Pancreas (tissue), 10 donors: ENCODE results near the gene PIAS4. TPM values are rescaled to one million over a fixed set of nuclear protein-coding genes. Genes with fewer than 3 reads are reported as not detected.

Experiments used
- ATAC-seq, 4 donors: fragments of 200-7000 bp; cut with Tn5 transposase; one replicate each; pipeline versions ENCODE4 v1.8.0 to v1.9.1; 2020; ENCODE audit warnings: mild to moderate bottlenecking in 4 of 4, moderate library complexity in 4 of 4
- DNase-seq, 6 donors: peaks; one replicate each; pipeline ENCODE4 v3.0.0-alpha.2; 2020
- FAIRE-seq: peaks from 2 replicates; lab custom pipeline; 2012; peaks lifted over from hg19 to GRCh38; lab: Jason Lieb, UNC
- H3K27ac ChIP-seq, 4 donors: fragments of 200-600 bp; sonication (generic); 1 replicate in 3 of 4; 2 replicates in 1 of 4; pipeline versions ENCODE4 v1.5.0 to v1.8.0; 2020
- H3K27me3 ChIP-seq, 4 donors: fragments of 200-600 bp; one replicate each; pipeline ENCODE4 v1.8.0; 2021
- H3K36me3 ChIP-seq, 3 donors: fragments of 200-600 bp; sonication (generic) in 1 of 3; one replicate each; pipeline versions ENCODE4 v1.5.0 to v1.8.0; 2020 to 2021
- H3K4me1 ChIP-seq, 3 donors: fragments of 200-600 bp; one replicate each; pipeline ENCODE4 v1.8.0; 2021
- H3K4me3 ChIP-seq, 4 donors: fragments of 200-600 bp; sonication (generic) in 2 of 4; one replicate each; pipeline versions ENCODE4 v1.5.0 to v1.8.0; 2020 to 2021
- H3K9me3 ChIP-seq, 4 donors: fragments of 200-600 bp; one replicate each; pipeline ENCODE4 v1.8.0; 2021
- WGBS, 2 donors: extraction: QIAGEN DNeasy Blood & Tissue Kit; methylation state at CpG; one replicate each; pipeline ENCODE4 v1.1.7; 2013; 5-methylcytosine and 5-hydroxymethylcytosine counted together
- intact Hi-C, 3 donors: fragments of 100-400 bp; cut with DNase I; formaldehyde crosslinking; loops; one replicate each; pipeline versions ENCODE4 v1.11.1 to v1.14.2; 2022
- polyA plus RNA-seq, 2 donors: library from polyadenylated mRNA; stranded (reverse); fragments of 200-250 nt; gene quantifications; one replicate each; pipeline ENCODE4 v1.2.3, GENCODE V29; 2013
- total RNA-seq, 6 donors: library from RNA; stranded (reverse); fragmentation: NEBNext Ultra II Directional in 4 of 6; extraction: Animal tissue kit (Norgen Biotek cat#: 25700) in 4 of 6; gene quantifications; one replicate each; pipeline versions ENCODE4 v1.2.1 to v1.2.4, GENCODE V29; 2021 to 2023
- TF ChIP-seq, protein P1 (sequence below), 4 donors: fragments of 200-600 bp; sonication (generic) in 3 of 4; IDR thresholded peaks; one replicate each; pipeline versions ENCODE4 v1.5.0 to v1.8.0; 2021; ENCODE audit warnings: antibody characterized with exemption in 4 of 4
- donor health status: healthy with polysubstance abuse.
- donor health status: DM: no; HTN: no; CAD: no; lungs with moderate emphysema.
- donor health status: DM: no; HTN: no; CAD: no.
- donor health status: control.
- donor health status: control.
- donor health status: Bipolar disorder and iron deficiency.
- donor health status: DM: yes; HTN: yes; CAD: no.
- donor health status: DM: no; HTN: no; CAD: no.
- donor health status: DM: no; HTN: no; CAD: no.
- donor health status: DM: yes; HTN: yes; CAD: no.

The PIAS4 gene
- total and polyA plus RNA-seq, 8 donors: 12.8 to 25.3 (median 15.4) TPM

DNA sequence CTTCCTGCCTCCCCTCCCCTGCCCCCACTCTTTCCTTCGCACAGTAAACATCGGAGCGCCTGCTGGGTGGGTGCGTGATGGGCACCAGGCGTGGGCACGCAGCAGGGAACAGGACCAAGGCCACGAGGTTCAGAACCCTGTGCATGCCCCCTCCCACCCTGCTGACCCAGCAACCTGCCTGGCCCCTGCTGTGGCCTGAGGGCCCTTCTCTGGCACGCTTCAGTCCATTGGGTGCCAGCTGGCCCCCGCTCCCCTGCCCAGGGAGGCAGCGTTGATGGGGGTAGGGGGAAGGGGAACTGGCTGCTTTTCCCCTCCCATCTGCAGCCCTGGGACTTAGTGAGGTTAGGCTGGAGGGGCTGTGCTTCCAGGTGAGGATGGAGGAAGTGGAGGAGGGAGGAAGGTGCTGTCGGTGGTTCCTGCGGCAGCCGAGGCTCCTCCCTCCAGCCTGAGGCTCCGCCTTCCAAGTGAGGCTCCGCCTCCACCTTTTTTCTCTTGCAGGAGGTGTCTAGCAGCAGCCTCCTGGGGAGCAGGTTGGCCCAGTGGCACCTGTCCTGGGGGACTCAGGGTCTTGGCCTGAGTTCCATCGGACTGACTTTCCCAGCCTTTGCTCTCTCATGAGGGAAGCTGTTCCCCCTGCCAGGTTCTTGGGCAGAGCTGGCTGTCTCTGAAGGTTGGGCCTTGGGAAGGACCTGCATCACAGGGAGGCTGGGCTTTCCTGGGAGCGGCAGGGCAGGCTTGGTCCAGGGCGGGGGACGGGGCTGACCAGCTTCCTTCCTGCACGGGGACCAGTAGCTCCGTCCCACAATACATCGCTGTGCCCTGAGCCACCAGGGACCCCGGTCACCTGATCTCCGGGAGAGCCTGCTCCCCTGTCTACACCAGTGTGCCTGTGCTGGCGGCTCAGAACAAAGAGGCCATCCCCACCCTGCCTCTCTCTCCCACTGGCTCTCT, 7.3 kb downstream of the PIAS4 start:
- ATAC-seq (peak; percentile 4 to 58 (median 38)), FAIRE-seq (no peak), DNase-seq (peak in 5 of 6 donors; percentile 59 to 86 (median 69))
- TF ChIP-seq, protein P1, sequence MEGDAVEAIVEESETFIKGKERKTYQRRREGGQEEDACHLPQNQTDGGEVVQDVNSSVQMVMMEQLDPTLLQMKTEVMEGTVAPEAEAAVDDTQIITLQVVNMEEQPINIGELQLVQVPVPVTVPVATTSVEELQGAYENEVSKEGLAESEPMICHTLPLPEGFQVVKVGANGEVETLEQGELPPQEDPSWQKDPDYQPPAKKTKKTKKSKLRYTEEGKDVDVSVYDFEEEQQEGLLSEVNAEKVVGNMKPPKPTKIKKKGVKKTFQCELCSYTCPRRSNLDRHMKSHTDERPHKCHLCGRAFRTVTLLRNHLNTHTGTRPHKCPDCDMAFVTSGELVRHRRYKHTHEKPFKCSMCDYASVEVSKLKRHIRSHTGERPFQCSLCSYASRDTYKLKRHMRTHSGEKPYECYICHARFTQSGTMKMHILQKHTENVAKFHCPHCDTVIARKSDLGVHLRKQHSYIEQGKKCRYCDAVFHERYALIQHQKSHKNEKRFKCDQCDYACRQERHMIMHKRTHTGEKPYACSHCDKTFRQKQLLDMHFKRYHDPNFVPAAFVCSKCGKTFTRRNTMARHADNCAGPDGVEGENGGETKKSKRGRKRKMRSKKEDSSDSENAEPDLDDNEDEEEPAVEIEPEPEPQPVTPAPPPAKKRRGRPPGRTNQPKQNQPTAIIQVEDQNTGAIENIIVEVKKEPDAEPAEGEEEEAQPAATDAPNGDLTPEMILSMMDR (IDR thresholded peaks at IDR 0.05): no peak
- Histone ChIP-seq H3K4me3 (peak overlapping the region in 1 of 4 donors; percentile 1), H3K36me3 (peaks cover 0 to 9% (median 2%) of the 10 kb centered on the region in 3 donors), H3K9me3 (no peaks in the 10 kb centered on the region), H3K27ac (peak overlapping the region; percentile 14 to 59 (median 40)), H3K4me1 (peaks cover 31 to 56% (median 54%) of the 10 kb centered on the region in 3 donors), H3K27me3 (no peaks in the 10 kb centered on the region)
- intact Hi-C loops: loop anchor here in 1 of 3 donors (5.0 kb wide), 1 partner anchor 37 kb away; no protein-coding TSS in a partner anchor
- WGBS, 2 donors: 59 to 71% methylated on average over 25 of the region's 25 CpGs

DNA sequence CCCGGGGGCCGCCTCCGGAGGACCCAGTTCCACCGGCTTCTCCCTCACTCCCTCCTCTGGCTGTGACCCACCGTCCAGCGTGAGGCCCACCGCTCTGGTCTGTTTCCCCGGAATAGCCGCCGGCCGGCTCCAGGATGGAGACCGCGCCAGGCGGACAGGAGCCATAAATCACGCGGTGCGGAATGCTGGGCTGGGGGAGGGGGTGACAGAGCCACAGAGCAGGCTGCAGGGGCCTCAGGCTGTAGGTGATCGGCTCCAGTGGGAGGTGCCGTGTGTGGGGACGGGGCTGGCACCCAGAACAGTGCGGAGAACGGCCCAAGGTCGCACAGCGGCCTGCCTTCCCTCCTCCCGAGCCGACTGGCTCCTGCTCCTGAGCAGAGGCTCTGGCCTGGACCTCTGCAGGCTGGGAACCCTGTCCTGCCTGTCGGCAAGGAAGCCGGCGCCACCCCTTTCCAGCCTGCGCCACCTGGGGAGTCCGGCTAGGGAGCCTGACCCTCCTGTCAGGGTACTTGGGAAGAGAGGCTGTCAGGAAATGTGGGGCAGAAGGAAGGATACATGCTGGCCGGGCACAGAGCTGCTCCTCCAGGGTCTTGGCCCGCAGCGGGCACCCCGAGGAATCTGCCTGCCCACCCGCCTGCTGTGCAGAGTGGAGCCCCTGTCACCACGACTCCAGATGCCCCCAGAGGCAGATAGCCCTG, 8.3 kb downstream of the PIAS4 start:
- H3K9me3 ChIP-seq: no peaks in the 10 kb centered on the region
- DNase-seq (peak; percentile 65 to 92 (median 74)), ATAC-seq (peak; percentile 18 to 81 (median 70)), FAIRE-seq (no peak)
- peaks cover 26 to 48% (median 44%) of the 10 kb centered on the region in 3 donors for H3K4me1 ChIP-seq
- H3K4me3 ChIP-seq: peak overlapping the region in 2 of 4 donors; percentile 1 to 3
- intact Hi-C loops: loop anchor here in 1 of 3 donors (5.0 kb wide), 1 partner anchor 36 kb away; no protein-coding TSS in a partner anchor
- peak overlapping the region; percentile 26 to 59 (median 46) for H3K27ac ChIP-seq
- 30 to 34% methylated on average over 36 to 37 of the region's 37 CpGs for WGBS, 2 donors
- no peaks in the 10 kb centered on the region for H3K27me3 ChIP-seq
- TF ChIP-seq, protein P1 (IDR thresholded peaks at IDR 0.05): no peak
- peaks cover 0 to 9% (median 2%) of the 10 kb centered on the region in 3 donors for H3K36me3 ChIP-seq

DNA sequence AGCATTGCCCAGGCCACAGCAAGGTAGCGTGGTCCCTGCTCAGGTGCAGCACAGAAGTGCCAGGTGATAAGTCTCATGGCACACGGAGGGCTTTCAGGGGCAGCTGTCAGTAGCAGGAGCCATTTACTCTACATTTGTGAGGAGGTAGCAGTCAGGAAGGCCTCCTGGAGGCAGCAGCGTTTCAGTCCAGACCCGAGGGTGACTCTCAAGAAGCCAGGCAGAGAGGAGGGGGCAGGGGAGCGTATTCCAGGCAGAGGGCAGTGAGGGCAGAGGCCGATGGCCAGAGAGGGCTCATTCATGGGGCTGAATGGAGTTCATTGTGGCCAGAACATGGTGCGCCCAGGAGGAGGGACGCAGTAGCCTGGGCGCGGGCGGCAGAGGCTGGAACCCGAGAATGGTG, 8.9 kb downstream of the PIAS4 start:
- no peak overlapping the region for H3K4me3 ChIP-seq
- no peaks in the 10 kb centered on the region for H3K27me3 ChIP-seq
- no peak for FAIRE-seq
- DNase-seq: peak in 1 of 6 donors; percentile 20
- intact Hi-C loops: loop anchor here in 1 of 3 donors (5.0 kb wide), 1 partner anchor 36 kb away; no protein-coding TSS in a partner anchor
- peaks cover 0 to 9% (median 2%) of the 10 kb centered on the region in 3 donors for H3K36me3 ChIP-seq
- 80 to 86% methylated on average over 11 to 12 of the region's 12 CpGs for WGBS, 2 donors
- no peaks in the 10 kb centered on the region for H3K9me3 ChIP-seq
- TF ChIP-seq, protein P1 (IDR thresholded peaks at IDR 0.05): no peak
- peak overlapping the region; percentile 26 to 59 (median 46) for H3K27ac ChIP-seq
- peaks cover 22 to 42% (median 39%) of the 10 kb centered on the region in 3 donors for H3K4me1 ChIP-seq
- no peak for ATAC-seq

DNA sequence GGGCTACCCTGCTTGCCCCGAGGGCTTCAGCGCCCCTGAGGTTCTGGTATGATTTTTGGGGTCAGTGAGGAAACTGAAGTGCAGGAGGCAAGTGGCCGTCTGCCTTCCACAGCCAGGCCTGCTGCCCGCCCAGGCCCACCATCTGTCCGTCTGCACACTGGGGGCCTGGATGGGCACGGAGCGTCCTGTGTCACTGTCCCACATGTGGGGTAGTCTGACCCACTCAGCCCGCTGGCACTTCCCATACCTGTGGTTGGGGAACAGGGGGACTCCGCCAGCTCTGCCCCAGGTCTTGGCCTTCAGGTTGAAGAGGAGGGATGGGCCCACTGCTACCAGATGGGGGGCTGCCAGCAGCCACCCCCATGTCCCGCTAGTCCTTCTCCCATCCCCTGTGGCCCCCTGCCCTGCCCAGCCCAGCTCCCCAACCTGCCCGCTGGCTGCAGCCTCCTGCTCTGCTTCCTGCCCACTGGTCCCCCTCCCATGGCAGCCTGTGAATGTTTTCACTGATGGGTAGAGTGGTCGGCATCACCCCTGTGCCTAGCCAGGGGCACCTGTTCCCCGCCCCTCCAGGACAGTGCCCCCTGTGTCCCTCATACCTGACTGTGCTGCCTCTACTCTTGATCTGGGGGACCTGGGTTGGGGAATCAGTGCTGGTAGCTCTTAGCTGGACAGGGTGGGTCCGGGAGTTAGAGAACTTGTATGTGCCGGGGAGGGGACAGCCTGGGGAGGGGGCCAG, 9.5 kb downstream of the PIAS4 start:
- Histone ChIP-seq H3K27me3 (no peaks in the 10 kb centered on the region), H3K9me3 (no peaks in the 10 kb centered on the region), H3K27ac (peak overlapping the region in 1 of 4 donors; percentile 54), H3K4me1 (peaks cover 22 to 40% (median 38%) of the 10 kb centered on the region in 3 donors), H3K36me3 (peaks cover 0 to 9% (median 2%) of the 10 kb centered on the region in 3 donors), H3K4me3 (no peak overlapping the region)
- intact Hi-C loops: loop anchor here in 1 of 3 donors (5.0 kb wide), 1 partner anchor 35 kb away; no protein-coding TSS in a partner anchor
- no peak for FAIRE-seq
- peak in 2 of 6 donors; percentile 36 to 75 for DNase-seq
- no peak for ATAC-seq
- 93 to 94% methylated on average over 14 to 15 of the region's 15 CpGs for WGBS, 2 donors
- TF ChIP-seq, protein P1 (IDR thresholded peaks at IDR 0.05): no peak
